Thoracic aorta (tissue), 2 donors: Measurements from ENCODE around the gene SRCIN1. TPM values are rescaled to one million over a fixed set of nuclear protein-coding genes. Genes with fewer than 3 reads are reported as not detected.

Experiments
- ATAC-seq: fragments of 150-250 bp; one replicate; pipeline ENCODE4 v1.8.0; 2017; ENCODE audit warnings: low read depth; ENCODE audit not compliant: insufficient number of reproducible peaks, low FRiP score
- DNase-seq: peaks from one replicate; pipeline ENCODE4 v3.0.0-alpha.2; 2020; ENCODE audit warnings: low spot score
- H3K27ac ChIP-seq, 2 donors: fragments of 200-600 bp; sonication (generic); 1 replicate in 1 of 2; 2 replicates in 1 of 2; pipeline ENCODE4 v1.5.1; 2016; ENCODE audit warnings: mild to moderate bottlenecking in 2 of 2, moderate library complexity in 2 of 2
- H3K27me3 ChIP-seq: fragments of 200-600 bp; sonication (generic); replicated peaks from 2 replicates; pipeline ENCODE4 v1.6.0; 2016; ENCODE audit warnings: mild to moderate bottlenecking; ENCODE audit not compliant: insufficient read depth
- H3K36me3 ChIP-seq: fragments of 200-600 bp; sonication (generic); one replicate; pipeline ENCODE4 v1.5.1; 2016
- H3K4me1 ChIP-seq, 2 donors: fragments of 200-600 bp; sonication (generic); 1 replicate in 1 of 2; 2 replicates in 1 of 2; pipeline versions ENCODE4 v1.5.1 to v1.6.0; 2016; ENCODE audit warnings: low read depth in 2 of 2, mild to moderate bottlenecking in 1 of 2; ENCODE audit not compliant: control insufficient read depth in 1 of 2
- H3K4me3 ChIP-seq: fragments of 200-600 bp; sonication (generic); 2 replicates; pipeline ENCODE4 v1.5.1; 2016; ENCODE audit warnings: mild to moderate bottlenecking
- H3K9me3 ChIP-seq: fragments of 200-600 bp; sonication (generic); 2 replicates; pipeline ENCODE4 v1.5.1; 2016
- CTCF ChIP-seq: fragments of 200-600 bp; sonication (generic); IDR thresholded peaks from one replicate; pipeline ENCODE4 v1.5.1; 2019; ENCODE audit warnings: antibody characterized with exemption
- total RNA-seq, 2 donors: library from RNA; depleted of rRNA; stranded (reverse); fragments of >200 nt; gene quantifications; one replicate each; pipeline versions ENCODE4 v1.1.0 to v1.2.3, GENCODE V29; 2016

The SRCIN1 gene
- total RNA-seq, 2 donors from 2014 or later, result not detected

GRCh38 chr17:38592487-38592886 lies 13.3 kb downstream of the SRCIN1 start:
- DNase-seq (no peak), ATAC-seq (no peak)
- Histone ChIP-seq H3K27ac (no peak overlapping the region), H3K27me3 (no peaks in the 10 kb centered on the region), H3K9me3 (no peaks in the 10 kb centered on the region), H3K36me3 (no peaks in the 10 kb centered on the region), H3K4me1 (no peaks in the 10 kb centered on the region), H3K4me3 (no peak overlapping the region)
- no peak for TF ChIP-seq CTCF

- no peak for ATAC-seq
- no peak for TF ChIP-seq CTCF
- DNase-seq, result no peak
- Histone ChIP-seq H3K9me3 (no peaks in the 10 kb centered on the region), H3K36me3 (no peaks in the 10 kb centered on the region), H3K4me1 (no peaks in the 10 kb centered on the region), H3K27ac (no peak overlapping the region), H3K27me3 (no peaks in the 10 kb centered on the region), H3K4me3 (no peak overlapping the region)
Observed at GRCh38 chr17:38591759-38592241, 14.0 kb downstream of the SRCIN1 start.

GRCh38 chr17:38590988-38591758 lies 14.6 kb downstream of the SRCIN1 start:
- H3K4me3 ChIP-seq, result no peak overlapping the region
- no peak for TF ChIP-seq CTCF
- ATAC-seq, result no peak
- no peak for DNase-seq
- H3K27ac ChIP-seq, result no peak overlapping the region
- H3K4me1 ChIP-seq, result no peaks in the 10 kb centered on the region
- H3K27me3 ChIP-seq, result no peaks in the 10 kb centered on the region
- no peaks in the 10 kb centered on the region for H3K36me3 ChIP-seq
- H3K9me3 ChIP-seq, result no peaks in the 10 kb centered on the region

- H3K4me1 ChIP-seq, result peaks cover 0 to 5% of the 10 kb centered on the region in 2 donors
- TF ChIP-seq CTCF, result no peak
- H3K27me3 ChIP-seq, result peaks cover under 1% of the 10 kb centered on the region
- H3K27ac ChIP-seq, result no peak overlapping the region
- ATAC-seq, result no peak
- H3K9me3 ChIP-seq, result no peaks in the 10 kb centered on the region
- no peak overlapping the region for H3K4me3 ChIP-seq
- no peaks in the 10 kb centered on the region for H3K36me3 ChIP-seq
- DNase-seq, result no peak
Observed at GRCh38 chr17:38589462-38590114, 16.2 kb downstream of the SRCIN1 start.

- no peak for TF ChIP-seq CTCF
- DNase-seq, result no peak
- Histone ChIP-seq H3K27ac (no peak overlapping the region), H3K9me3 (no peaks in the 10 kb centered on the region), H3K36me3 (no peaks in the 10 kb centered on the region), H3K27me3 (peaks cover 3% of the 10 kb centered on the region), H3K4me3 (no peak overlapping the region), H3K4me1 (peaks cover 0 to 13% of the 10 kb centered on the region in 2 donors)
- ATAC-seq, result no peak
Observed at GRCh38 chr17:38588788-38589174, 17.0 kb downstream of the SRCIN1 start.
